ENCODE results near the gene CTSA.
"Not testable (repeated sequence)": the region's sequence is repeated elsewhere in the genome, so short reads cannot be mapped to it uniquely, and the experiment has no call there.

CTSA gene

DNA sequence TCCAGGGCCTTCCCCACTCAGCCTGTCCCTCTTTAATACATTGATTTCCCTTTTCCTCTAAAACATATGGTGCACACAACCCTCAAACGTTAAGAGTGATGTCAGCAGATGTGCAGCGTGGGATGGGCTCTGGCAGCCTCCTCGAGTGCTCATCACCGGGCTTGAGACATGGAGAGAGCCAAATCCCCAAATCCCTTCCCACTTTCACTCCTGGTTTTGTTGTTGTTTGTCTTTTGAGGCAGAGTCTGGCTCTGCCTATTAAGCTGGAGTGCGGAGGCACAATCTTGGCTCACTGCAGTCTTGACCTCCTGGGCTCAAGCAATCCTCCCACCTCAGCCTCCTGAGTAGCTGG lies 26.6 kb downstream of the CTSA start:
- no peak for DNase-seq (ENCODE audit: low read depth in 1 of 2, low spot score in 1 of 2)

DNA sequence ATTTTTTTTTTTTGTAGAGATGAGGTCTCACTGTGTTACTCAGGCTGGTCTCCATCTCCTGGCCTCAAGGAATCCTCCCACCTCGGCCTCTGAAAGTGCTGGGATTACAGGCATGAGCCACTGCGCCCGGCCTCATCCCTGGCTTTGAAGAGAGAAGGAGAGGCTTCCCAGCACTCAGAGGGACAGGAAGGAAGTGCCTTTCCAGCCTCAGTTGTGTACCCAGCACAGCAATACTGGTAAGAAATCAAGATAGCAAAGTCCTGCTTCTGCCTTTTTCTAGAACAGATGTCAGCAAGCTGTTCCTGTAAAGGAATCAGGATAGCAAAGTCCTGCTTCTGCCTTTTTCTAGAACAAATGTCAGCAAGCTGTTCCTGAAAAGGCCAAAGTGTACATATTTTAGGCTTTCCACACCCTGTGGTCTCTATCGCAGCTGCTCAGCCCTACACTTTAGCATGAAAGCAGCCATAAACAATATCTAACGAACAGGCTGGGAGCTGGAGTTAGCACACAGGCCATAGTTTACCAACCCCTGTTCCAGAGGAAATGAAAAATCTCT lies 27.1 kb downstream of the CTSA start:
- DNase-seq (ENCODE audit: low read depth in 1 of 2, low spot score in 1 of 2), result no peak

DNA sequence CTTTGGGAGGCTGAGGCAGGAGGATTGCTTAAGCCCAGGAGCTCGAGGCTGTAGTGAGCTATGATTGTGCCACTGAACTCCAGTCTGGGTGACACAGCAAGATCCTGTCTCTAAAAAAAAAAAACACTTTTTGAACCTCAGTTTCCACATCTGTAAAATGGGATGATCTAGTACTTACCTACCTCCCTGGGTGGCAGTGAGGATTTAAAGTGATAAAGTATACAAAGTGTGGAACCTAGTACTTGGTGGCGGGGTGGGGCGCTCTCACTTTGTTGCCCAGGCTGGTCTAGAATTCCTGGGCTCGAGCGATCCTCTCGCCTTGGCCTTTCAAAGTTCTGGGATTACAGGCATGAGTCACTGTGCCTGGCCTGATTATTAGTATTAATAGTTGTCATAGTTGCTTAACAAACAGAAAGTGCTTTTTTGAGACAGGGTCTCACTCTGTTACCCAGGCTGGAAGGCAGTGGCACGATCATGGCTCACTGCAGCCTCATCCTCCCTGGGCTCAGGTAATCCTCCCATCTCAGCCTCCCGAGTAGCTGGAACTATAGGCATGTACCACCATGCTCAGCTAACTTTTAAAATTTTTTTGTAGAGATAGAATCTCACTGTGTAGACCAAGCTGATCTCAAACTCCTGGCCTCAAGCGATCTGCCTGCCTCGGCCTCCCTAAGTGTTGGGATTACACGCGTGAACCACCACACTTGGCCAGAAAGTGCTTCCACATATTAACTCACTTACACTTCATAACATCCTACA lies 27.8 kb downstream of the CTSA start:
- no peak for DNase-seq (ENCODE audit: low read depth in 1 of 2, low spot score in 1 of 2)

DNA sequence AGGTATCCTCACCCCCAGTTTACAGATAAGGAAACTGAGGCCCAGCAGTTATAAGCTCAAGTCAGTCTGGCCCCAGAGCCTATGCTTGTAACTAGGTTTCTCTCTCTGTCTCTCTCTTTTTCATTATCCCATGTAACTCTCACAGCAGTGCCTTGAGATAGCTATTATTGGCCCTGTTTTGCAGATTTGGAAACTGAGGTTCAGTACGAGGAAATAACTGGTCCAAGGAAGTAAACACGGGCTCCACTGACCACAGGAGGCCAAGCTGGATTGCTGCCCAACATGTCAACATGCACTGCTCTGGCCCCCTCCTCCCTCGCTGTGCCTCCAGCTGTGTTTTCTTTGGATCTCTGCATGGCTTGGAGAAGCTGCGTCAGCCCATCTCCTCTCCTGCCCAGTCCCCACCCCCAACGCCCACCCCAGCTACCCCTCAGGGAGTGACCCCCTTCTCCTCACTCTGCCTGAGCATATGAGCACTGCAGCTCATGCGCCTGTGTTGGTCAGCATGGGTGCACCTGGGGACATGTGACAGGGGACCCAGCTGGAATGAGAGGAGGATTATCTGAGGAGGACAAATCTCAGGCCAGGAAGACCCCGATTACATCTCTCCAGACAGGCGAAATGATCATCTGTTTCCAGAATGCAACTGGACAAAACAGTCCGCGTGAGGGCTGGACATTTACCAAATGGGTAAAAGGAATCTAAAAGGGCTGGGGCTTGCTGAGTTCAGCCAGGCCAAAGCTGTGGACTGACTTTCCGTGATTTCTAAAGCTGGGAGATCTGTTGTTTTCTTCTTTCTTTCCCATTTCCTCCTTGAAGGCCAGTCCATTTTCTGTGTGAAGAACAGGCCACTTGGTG lies 28.6 kb downstream of the CTSA start:
- no peak for DNase-seq (ENCODE audit: low read depth in 1 of 2, low spot score in 1 of 2)

DNA sequence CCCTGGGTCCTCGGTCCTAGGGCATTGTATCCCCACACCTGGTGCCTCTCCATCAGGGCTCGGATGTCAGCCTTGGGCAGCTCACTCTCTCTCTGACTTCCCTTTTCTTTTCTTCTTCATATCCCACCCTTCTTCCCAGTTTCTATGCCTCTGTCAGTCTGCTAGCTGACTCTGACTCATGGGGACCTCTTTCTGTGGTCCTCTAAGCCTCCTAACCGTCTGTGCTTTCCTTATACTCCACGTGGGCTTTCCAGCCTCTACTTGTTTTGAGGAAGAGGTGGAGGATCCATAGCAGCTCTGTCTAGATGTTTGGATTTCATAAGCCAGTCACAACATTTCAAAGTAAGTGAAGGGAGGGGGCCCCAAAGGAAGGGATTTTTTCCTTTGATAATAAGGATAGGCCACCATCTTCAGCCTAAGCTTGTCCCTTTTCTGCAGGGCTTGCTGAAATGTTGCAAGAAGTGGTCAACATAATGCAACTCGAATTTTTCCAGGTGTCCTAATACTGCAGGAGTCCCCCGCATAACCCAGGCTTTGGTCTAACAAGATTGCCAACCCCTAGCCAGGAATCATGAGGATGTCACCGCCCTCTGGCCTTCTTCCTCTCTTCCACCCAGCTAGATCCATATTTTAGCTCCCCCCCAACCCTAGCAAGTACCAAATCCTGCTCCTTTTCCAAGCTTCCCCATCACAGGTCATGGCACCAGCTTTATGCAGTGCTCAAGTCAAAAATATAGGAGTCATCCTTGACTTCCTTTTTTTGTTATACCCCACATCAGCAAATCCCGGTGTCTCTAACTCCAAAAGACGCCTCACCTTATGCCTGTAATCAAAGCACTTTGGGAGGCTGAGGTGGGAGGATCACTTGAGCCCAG lies 29.6 kb downstream of the CTSA start:
- DNase-seq (ENCODE audit: low read depth in 1 of 2, low spot score in 1 of 2), result no peak

DNA sequence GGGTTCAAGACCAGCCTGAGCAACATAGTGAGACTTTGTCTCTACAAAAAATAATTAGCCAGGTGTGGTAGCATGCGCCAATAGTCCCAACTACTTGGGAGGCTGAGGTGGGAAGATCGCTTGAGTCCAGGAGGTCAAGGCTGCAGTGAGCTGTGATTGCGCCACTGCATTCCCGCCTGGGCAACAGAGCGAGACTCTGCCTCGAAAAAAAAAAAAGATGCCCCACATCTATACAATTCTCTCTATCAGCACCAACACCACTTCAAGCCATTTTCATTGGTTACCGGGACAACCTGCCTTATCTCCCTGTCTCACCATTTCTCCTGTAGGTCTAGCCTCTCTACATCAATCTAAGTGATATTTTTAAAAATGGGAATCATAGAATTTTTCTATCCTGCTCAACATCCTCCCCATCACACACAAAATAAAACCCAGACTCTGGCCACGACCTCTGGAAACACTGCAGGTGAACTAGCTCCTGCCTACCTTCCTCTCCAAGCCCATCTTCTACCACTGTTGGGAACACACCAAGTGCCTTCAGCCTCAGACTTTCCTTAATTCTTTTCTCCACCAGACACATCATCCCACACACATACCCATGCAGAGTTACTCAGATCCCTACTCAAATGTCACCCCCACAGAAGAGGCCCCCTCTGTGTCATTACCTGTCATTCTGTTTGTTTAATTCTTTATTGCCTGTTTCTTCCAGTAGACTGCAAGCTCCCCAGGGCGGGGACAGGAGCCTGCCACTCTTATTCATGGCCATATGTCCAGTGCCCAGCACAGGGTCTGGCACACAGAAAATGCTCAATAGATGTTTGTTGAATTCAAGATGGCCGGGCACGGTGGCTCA lies 30.4 kb downstream of the CTSA start:
- DNase-seq (ENCODE audit: low read depth in 1 of 2, low spot score in 1 of 2), result no peak

DNA sequence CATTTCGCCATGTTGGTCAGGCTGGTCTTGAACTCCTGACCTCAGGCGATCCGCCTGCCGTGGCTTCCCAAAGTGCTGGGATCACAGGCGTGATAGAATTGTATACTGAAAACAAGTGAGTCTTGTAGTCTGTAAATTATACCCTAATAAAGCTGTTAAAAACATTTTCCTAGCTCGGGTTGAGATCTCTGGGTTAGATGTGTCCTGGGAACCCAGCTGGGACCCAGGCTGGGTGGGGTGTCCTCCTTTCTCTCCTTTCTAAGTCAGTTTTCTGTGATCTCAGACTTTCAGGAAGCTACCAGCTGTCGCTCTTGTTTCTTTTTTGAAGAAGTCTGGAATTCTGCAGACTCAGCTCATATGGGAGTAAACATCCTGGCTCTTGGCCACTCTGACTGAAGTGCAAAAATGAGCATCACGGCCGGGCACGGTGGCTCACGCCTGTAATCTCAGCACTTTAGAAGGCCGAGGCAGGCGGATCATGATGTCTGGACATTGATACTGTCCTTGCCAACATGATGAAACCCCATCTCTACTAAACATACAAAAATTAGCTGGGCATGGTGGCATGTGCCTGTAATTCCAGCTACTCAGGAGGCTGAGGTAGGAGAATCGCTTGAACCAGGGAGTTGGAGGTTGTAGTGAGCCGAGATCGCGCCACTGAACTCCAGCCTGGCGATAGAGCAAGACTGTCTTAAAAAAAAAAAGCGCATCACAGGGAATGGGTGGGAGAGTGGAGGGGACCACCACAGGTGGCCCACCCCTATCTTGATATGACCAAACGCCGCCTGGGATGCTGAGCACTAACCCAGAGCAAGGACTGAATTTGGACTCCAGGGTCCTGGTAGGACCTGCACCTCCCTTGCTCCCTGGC lies 33.5 kb downstream of the CTSA start:
- no peak for DNase-seq (ENCODE audit: low read depth in 1 of 2, low spot score in 1 of 2)

DNA sequence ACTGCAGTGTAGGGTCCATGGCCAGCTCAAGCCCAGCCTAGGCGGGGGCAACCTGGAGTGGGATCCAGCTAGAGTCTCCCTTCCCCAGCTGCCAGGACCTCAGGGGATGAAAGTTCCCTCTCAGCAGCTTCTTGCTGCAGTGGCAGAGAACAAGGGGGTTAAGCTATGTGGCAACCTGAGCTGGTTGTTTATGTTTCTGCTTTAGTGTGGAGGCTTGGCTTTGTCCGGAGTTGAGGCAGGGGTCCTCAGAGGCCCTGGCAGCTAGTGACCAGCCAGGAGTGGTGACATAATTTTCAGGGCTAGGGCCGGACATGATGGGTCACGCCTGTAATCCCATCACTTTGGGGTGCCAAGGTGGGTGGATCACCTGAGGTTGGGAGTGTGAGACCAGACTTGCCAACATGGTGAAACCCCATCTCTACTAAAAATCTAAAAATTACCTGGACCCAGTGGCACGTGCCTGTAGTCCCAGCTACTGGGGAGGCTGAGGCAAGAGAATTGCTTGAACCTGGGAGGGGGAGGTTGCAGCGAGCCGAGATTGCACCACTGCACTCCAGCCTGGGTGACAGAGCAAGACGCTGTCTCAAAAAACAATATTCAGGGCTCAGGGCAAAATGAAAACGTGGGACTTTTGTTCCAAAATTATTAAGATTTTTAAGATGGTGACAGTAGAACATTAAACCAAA lies 34.8 kb downstream of the CTSA start:
- no peak for DNase-seq (ENCODE audit: low read depth in 1 of 2, low spot score in 1 of 2)

DNA sequence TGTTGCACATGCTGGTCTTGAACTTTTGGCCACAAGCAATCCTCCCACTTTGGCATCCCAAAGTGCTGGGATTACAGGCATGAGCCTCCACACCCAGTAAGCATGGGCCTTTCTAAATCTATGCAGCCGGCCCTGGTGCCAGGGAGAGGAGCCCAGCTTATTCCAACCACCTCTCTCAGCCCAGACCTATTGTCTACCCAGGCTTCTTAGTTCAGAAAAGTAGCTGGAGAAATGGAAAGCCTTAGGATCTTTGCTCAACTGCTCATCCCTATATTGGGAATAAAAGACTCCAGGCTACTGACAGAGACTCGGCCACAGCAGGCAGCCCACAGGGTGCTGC lies 35.6 kb downstream of the CTSA start:
- no peak for DNase-seq (ENCODE audit: low read depth in 1 of 2, low spot score in 1 of 2)

DNA sequence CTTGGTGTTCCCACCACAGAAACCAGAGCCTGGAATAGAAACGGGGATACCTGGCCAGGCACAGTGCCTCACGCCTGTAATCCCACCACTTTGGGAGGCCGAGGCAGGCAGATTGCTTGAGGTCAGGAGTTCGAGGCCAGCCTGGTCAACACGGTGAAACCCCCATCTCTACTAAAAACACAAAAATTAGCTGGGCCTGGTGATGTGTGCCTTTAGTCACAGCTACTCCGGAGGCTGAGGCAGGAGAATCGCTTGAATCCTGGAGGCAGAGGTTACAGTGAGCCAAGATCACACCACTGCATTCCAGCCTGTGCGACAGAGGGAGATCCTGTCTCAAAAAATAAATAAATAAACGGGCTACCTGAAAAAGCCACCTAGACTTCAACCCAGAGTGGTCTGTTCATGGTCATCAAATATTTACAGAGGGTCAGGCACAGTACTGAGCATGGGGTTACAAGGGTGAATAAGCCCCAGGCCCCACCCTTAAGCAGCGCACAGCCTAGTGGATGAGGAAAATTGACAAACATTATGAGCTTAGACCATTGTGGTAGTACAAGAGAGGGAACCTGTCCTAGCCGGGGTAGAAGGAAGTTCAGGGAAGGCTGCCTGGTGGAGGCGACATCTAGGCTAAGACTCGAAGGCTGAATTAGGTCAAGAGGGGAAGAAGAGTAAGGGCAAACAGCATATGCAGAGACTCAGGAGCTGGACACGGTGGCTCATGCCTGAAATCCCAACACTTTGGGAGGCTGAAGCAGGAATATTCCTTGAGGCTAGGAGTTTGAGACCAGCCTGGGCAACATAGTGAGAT lies 36.1 kb downstream of the CTSA start:
- DNase-seq (ENCODE audit: low read depth in 1 of 2, low spot score in 1 of 2), result no peak

DNA sequence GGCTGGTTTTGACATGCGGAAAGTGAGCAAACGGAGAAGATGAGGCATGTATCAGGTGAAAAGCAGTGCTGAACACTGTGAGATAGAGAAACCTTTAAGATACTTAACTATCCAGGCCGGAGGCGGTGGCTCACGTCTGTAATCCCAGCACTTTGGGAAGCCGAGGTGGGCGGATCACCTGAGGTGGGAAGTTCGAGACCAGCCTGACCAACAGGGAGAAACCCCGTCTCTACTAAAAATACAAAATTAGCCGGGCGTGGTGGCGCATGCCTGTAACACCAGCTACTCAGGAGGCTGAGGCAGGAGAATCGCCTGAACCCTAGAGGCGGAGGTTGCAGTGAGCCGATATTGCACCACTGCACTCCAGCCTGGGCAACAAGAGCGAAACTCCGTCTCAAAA lies 40.5 kb downstream of the CTSA start:
- DNase-seq (ENCODE audit: low read depth in 1 of 2, low spot score in 1 of 2), result not testable (repeated sequence)

DNA sequence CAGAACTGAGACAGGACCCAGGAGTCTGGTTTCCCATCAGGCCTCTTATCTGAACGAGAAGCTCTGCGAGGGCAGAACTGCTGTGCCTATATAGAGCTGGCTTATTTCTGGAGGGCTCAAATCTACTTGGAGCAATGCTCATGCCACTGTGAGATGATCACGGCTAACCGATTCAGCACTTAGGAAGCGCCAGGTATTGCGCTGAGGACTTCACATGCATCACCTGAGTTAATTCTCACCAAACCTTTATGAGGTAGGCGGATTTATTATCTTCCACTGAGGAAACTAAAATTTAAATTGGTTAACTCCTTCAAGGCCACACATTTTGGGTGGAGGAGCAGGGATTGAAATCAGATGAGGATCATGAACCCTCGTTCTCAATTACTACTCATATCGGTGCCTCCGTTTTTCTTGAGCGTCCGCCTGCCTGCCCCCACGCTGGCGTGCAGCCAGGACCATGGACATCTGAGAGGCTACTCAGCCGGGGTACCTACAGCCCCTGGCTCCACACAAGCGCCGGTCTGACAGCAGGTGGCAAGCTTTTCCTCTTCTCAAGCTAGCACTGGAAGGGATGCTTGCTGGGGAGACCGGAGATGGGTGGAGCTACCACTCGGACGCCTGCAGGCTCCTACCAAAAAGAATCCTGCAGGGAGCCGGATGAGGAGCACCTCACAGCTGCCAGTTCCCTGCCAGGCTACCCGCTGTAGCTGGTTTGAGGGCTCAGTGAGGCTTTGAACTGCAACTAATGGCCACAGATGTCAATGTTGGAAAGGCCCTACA lies 42.3 kb downstream of the CTSA start:
- DNase-seq (ENCODE audit: low read depth in 1 of 2, low spot score in 1 of 2), result peak; percentile 26 to 32

DNA sequence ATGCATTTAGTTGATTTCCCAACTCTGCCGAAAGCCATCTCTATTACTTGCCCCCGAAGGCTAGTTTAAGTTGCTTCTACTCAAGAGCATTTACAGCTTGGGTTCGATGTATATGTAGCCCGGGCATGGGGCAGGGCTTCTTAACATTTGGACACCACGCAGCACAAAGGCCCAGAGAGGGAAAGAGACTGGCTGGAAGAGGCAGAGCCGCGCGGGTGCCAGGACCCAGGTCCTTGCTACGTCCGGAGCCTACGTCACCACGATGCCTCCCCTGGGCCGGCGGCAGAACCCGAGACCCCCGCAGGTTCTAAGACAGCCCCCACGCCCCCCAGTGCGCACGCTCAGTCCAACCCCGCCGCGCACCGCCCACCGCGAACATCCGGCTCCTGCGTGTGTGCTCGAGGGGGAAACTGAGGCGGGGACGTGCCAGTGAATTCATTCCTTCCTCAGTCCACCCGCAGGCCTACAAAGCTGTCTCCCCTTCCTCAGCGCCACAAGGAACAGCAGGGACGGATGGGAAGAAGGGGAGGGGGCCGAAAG lies 43.0 kb downstream of the CTSA start:
- DNase-seq (ENCODE audit: low read depth in 1 of 2, low spot score in 1 of 2), result no peak

DNA sequence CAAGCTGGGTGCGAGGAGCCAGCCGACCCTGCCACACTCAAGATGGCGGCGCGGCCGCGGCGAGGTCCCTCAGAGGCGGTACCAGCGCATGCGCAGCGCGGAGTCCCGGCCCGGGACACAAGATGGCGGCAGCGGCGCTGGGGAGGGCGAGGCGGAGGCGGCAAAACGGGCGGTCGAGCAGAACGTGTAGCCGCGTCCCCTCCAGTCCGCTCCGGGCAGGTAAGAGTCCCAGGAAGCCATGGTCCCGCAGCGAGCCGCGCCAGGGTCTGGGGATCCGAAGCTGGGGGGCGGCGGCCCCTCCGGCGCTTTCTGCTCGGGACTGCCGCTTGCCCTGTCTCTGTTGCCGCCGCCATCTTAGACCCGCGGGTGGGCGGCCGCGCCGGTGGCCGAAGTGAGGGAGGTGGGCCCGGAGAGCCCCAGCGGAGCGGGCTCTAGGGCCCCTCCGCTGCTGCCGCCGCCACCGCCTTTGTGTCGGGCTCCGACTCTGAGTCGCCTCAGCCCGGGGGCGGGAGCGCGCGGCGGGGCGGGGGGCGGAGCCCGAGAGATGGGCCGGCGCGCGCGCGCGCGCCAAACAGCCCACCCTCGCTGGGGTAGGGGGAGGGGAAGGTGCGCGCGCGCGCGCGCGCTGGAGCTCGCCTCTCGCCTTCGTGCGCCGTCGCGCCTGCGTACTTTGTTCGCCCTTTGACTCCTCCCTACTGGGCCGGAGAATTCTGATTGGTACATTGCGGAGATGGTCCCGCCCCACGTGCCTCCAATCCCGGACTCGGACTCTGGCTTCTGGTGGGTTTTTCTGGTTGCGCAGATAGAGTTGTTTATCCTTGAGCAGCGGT lies 43.7 kb downstream of the CTSA start, which contains the start of gene PCIF1:
Gene PCIF1 (plus strand): TSS at position 98 of the 830 bp plus-strand sequence. CDS start 4,317 bp downstream, outside the sequence.
- DNase-seq (ENCODE audit: low read depth in 1 of 2, low spot score in 1 of 2), result peak; percentile 97

DNA sequence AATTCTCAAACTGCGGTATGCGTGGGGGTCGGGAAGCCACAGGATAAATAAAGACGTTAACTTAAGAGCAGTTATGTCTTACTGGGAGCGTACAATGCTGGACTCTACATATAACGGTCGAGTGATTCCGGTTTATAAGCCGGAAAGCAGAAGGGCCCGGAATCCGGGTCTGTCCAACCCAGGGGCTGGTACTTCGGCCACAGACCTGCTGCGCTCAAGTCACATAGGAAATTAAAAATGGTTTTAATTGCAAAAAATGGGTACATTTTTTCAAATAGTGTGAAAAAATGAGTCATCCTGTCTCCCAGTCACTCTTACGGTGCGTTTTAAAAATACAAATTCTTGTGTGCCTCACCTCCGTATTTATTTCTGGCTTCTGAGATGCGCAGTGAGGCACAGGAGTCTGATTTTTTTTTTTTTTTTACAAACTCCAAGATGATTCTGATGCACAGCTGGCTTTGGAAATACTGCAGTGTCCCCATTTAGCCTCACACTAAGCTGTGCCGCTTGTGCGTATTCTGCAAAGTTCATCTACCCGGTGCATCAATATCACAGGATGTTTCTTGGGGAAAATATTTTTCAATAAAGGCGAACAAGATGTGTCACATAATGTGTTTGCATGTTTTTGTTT lies 44.4 kb downstream of the CTSA start:
- DNase-seq (ENCODE audit: low read depth in 1 of 2, low spot score in 1 of 2), result no peak

DNA sequence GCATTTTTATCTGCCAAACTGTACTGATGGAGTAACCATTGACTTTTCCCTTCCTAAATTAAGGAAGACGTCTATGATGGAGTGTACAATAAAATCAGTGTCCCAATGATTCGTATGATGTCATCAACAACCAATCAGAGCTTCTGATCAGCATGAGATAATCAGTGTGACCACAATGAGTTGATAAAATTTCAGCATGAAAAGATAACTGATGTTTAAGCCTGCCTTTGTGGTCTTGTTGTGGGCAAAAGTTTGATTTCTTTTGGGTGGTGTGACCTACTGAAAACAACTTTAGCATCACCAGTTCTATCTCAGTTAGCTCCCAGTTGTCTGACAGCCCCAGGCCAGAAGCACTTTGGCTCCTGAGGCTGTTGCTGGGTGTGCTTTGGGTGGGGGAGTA lies 46.6 kb downstream of the CTSA start:
- no peak for DNase-seq (ENCODE audit: low read depth in 1 of 2, low spot score in 1 of 2)
